A673 (cell line): ENCODE results near the gene FKBP2.

Experiments used
- EZH2 ChIP-seq: fragments of 200-600 bp; sonication (generic); IDR thresholded peaks from 2 replicates; pipeline ENCODE4 v1.6.1; 2017; ENCODE audit warnings: borderline replicate concordance, low read depth, mild to moderate bottlenecking, mixed read lengths, antibody characterized with exemption, low read length; ENCODE audit not compliant: poor library complexity, severe bottlenecking
- TF ChIP-seq, protein P1 (sequence below): fragments of 300-800, 200-600 bp; sonication (generic); conservative IDR thresholded peaks from 2 replicates; pipeline ENCODE4 v1.5.1; 2017; ENCODE audit warnings: low read depth, mild to moderate bottlenecking, antibody characterized with exemption, low read length, moderate library complexity, mixed read lengths

DNA sequence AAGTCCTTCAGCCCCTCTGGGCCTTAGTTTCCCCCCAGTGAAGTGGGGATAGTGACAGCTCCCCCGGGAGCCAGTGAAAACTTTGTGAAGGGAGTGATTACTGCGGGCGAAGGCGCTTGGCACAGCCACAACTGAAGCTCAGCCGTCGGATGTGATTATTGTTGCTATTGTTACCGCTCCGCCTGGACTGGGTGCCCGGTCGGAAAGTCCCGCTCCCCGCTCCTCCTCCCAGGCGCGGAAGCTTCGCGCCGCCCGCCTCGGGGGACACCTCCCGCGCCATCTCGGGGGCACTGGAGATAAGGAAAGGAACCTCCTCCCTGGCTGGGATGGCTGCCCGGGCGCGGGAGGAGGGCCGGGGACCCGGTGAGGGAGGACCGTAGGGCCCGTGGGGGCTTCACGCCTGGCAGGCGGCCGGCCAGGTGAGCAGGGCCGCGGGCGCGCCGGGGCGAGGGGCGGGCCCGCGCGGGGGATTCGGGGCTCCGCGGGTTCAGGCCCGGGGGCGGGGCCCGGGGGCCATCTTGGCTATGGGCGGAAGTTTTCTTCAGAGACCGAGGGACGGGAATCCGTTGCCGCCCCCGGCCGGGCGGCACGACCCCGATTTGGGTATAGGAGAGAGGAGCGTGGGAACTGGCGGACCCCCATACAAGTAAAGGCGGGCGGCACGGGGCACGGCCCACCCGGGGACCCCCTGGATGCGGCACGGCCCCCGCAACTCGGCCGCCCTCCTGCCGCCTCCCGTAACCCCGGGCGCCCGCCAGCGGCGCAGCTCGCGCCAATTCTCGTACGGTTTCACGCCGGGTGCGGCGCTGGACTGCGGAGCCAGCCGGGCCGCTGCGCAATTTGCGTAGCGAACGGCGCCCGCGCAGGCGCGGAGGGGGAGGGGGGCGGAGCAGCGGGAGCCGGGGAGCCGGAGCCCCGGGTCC lies 44.3 kb downstream of the FKBP2 start, which contains the start of gene GPR137:
- TF ChIP-seq, protein P1, sequence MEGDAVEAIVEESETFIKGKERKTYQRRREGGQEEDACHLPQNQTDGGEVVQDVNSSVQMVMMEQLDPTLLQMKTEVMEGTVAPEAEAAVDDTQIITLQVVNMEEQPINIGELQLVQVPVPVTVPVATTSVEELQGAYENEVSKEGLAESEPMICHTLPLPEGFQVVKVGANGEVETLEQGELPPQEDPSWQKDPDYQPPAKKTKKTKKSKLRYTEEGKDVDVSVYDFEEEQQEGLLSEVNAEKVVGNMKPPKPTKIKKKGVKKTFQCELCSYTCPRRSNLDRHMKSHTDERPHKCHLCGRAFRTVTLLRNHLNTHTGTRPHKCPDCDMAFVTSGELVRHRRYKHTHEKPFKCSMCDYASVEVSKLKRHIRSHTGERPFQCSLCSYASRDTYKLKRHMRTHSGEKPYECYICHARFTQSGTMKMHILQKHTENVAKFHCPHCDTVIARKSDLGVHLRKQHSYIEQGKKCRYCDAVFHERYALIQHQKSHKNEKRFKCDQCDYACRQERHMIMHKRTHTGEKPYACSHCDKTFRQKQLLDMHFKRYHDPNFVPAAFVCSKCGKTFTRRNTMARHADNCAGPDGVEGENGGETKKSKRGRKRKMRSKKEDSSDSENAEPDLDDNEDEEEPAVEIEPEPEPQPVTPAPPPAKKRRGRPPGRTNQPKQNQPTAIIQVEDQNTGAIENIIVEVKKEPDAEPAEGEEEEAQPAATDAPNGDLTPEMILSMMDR = no peak
- no peak for TF ChIP-seq EZH2
